K562 (cell line): ENCODE results near the gene TUBB4B. TPM values are rescaled to one million over a fixed set of nuclear protein-coding genes. Genes with fewer than 3 reads are reported as not detected.
A peak's percentile ranks its signal among the peaks of the same experiment; 100 is the strongest.

ENCODE experiments used
- BCOR ChIP-seq: fragments of 450-650 bp; IDR thresholded peaks from 2 replicates; pipeline ENCODE4 v1.6.1; 2016
- E2F1 ChIP-seq: sonication (generic); formaldehyde crosslinking; IDR thresholded peaks from 2 replicates; pipeline ENCODE4 v1.8.1; 2023; ENCODE audit warnings: mild to moderate bottlenecking, missing genetic modification reagents, moderate library complexity
- EGR1 ChIP-seq: fragments of 450-650 bp; conservative IDR thresholded peaks from 2 replicates; pipeline ENCODE4 v1.6.1; 2017; ENCODE audit warnings: mild to moderate bottlenecking
- FIP1L1 ChIP-seq: fragments of 200-400 bp; formaldehyde crosslinking; IDR thresholded peaks from 2 replicates; pipeline ENCODE4 v1.6.1; 2018; ENCODE audit warnings: mild to moderate bottlenecking, low read depth, low read length; ENCODE audit not compliant: poor library complexity, severe bottlenecking
- HNRNPUL1 ChIP-seq: fragments of 200-400 bp; formaldehyde crosslinking; IDR thresholded peaks from 2 replicates; pipeline ENCODE4 v1.6.1; 2017; ENCODE audit warnings: low read length
- L3MBTL2 ChIP-seq: fragments of 450-650 bp; IDR thresholded peaks from 2 replicates; pipeline ENCODE4 v1.6.1; 2016; ENCODE audit warnings: mild to moderate bottlenecking, moderate library complexity
- MCM2 ChIP-seq: fragments of 450-650 bp; IDR thresholded peaks from 2 replicates; pipeline ENCODE4 v1.6.1; 2017; ENCODE audit warnings: low read depth, mild to moderate bottlenecking
- NFATC3 ChIP-seq: fragments of 450-650 bp; IDR thresholded peaks from 2 replicates; pipeline ENCODE4 v1.6.1; 2017; ENCODE audit warnings: mild to moderate bottlenecking
- NUFIP1 ChIP-seq: fragments of 450-650 bp; IDR thresholded peaks from 2 replicates; pipeline ENCODE4 v1.6.1; 2018; ENCODE audit not compliant: partially characterized antibody
- RBFOX2 ChIP-seq: fragments of 200-400 bp; formaldehyde crosslinking; IDR thresholded peaks from 2 replicates; pipeline ENCODE4 v1.6.1; 2017; ENCODE audit warnings: low read depth, mild to moderate bottlenecking, low read length, moderate library complexity
- RBM25 ChIP-seq: fragments of 200-400 bp; formaldehyde crosslinking; IDR thresholded peaks from 2 replicates; pipeline ENCODE4 v1.6.1; 2018; ENCODE audit warnings: low read length, low read depth, moderate library complexity; ENCODE audit not compliant: severe bottlenecking
- SAFB ChIP-seq: fragments of 200-400 bp; formaldehyde crosslinking; IDR thresholded peaks from 2 replicates; pipeline ENCODE4 v1.6.1; 2017; ENCODE audit warnings: low read depth, low read length, borderline replicate concordance
- TEAD1 ChIP-seq, 2 experiments: fragments of 450-650 bp in 1 of 2; sonication (generic) in 1 of 2; formaldehyde crosslinking; IDR thresholded peaks; 2 replicates each; pipeline versions ENCODE4 v1.4.0 to v1.8.0; 2020 to 2022; ENCODE audit warnings: mild to moderate bottlenecking in 2 of 2, missing genetic modification reagents in 1 of 2
- ZZZ3 ChIP-seq: fragments of 450-650 bp; IDR thresholded peaks from 2 replicates; pipeline ENCODE4 v1.6.1; 2016; ENCODE audit warnings: antibody characterized with exemption, mild to moderate bottlenecking, moderate library complexity
- polyA plus RNA-seq, 8 experiments: library from polyadenylated mRNA; depleted of rRNA in 4 of 8; stranded (reverse) in 5 of 8; unstranded in 3 of 8; fragments of >200 nt; fragmentation: Nextera tagmentation in 2 of 8; fragmentation: Illumina TruSeq in 1 of 8; extraction: Ambion mirVana in 2 of 8; extraction: Trizol in 1 of 8; gene quantifications; 2 replicates each; pipeline versions ENCODE4 v1.2.1 to v1.2.3, GENCODE V29; 2011 to 2014; ENCODE audit warnings: inconsistent platforms in 1 of 8, missing spikeins in 1 of 8
- total RNA-seq, 7 experiments: library from RNA; depleted of rRNA in 6 of 7; stranded (reverse); fragments of >200 nt in 6 of 7; fragmentation: Illumina TruSeq in 2 of 7; extraction: Trizol in 2 of 7; gene quantifications; 2 replicates each; pipeline versions ENCODE4 v1.2.1 to v1.2.3, GENCODE V29; 2011 to 2021; ENCODE audit warnings: low replicate concordance in 1 of 7
- TF ChIP-seq, protein P1 (sequence below), 2 experiments: fragments of 150-350 bp in 1 of 2; IDR thresholded peaks; 2 replicates each; pipeline ENCODE4 v1.6.1; 2012 to 2016; ENCODE audit warnings: low read depth in 2 of 2, low read length in 2 of 2, mild to moderate bottlenecking in 1 of 2, moderate library complexity in 1 of 2
- TF ChIP-seq, protein P2 (sequence below), 3 experiments: fragments of 200-800 bp in 1 of 3; fragments of 250-450 bp in 1 of 3; fragments of 450-650 bp in 1 of 3; sonication (Bioruptor Pico) in 1 of 3; sonication (Bioruptor generic) in 1 of 3; formaldehyde crosslinking in 1 of 3; IDR thresholded peaks; 2 replicates each; pipeline versions ENCODE4 v1.6.1 to v1.8.0; 2016 to 2022; ENCODE audit warnings: mild to moderate bottlenecking in 2 of 3, missing genetic modification characterization in 2 of 3, missing compliant biosample characterization in 1 of 3, moderate library complexity in 1 of 3
- TF ChIP-seq, protein P3 (sequence below): sonication (generic); formaldehyde crosslinking; IDR thresholded peaks from 2 replicates; pipeline ENCODE4 v1.8.0; 2022; ENCODE audit warnings: mild to moderate bottlenecking, missing genetic modification reagents

Gene TUBB4B
- total and polyA plus RNA-seq, 9 of the 15 experiments (the other 6 are each of a cell fraction or from before 2014, with no cell fraction given), result 24.1 to 443 (median 268) TPM

- no peak for TF ChIP-seq E2F1 (CRISPR knock-in tag)
- TF ChIP-seq RBM25, result no peak
- TF ChIP-seq TEAD1 (CRISPR knock-in tag; IDR thresholded peaks at IDR 0.05), result 0 out of 4 replicates have a peak, but pooled peaks of 1 of the 2 experiments have one; percentile 12
- TF ChIP-seq NUFIP1, result no peak
- TF ChIP-seq, protein P1, sequence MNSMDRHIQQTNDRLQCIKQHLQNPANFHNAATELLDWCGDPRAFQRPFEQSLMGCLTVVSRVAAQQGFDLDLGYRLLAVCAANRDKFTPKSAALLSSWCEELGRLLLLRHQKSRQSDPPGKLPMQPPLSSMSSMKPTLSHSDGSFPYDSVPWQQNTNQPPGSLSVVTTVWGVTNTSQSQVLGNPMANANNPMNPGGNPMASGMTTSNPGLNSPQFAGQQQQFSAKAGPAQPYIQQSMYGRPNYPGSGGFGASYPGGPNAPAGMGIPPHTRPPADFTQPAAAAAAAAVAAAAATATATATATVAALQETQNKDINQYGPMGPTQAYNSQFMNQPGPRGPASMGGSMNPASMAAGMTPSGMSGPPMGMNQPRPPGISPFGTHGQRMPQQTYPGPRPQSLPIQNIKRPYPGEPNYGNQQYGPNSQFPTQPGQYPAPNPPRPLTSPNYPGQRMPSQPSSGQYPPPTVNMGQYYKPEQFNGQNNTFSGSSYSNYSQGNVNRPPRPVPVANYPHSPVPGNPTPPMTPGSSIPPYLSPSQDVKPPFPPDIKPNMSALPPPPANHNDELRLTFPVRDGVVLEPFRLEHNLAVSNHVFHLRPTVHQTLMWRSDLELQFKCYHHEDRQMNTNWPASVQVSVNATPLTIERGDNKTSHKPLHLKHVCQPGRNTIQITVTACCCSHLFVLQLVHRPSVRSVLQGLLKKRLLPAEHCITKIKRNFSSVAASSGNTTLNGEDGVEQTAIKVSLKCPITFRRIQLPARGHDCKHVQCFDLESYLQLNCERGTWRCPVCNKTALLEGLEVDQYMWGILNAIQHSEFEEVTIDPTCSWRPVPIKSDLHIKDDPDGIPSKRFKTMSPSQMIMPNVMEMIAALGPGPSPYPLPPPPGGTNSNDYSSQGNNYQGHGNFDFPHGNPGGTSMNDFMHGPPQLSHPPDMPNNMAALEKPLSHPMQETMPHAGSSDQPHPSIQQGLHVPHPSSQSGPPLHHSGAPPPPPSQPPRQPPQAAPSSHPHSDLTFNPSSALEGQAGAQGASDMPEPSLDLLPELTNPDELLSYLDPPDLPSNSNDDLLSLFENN (IDR thresholded peaks at IDR 0.05; ENCODE audit: low read depth in 2 of 2, low read length in 2 of 2), result no peak; a peak in 1 of 4 replicates
- TF ChIP-seq NFATC3, result no peak
- TF ChIP-seq, protein P2, sequence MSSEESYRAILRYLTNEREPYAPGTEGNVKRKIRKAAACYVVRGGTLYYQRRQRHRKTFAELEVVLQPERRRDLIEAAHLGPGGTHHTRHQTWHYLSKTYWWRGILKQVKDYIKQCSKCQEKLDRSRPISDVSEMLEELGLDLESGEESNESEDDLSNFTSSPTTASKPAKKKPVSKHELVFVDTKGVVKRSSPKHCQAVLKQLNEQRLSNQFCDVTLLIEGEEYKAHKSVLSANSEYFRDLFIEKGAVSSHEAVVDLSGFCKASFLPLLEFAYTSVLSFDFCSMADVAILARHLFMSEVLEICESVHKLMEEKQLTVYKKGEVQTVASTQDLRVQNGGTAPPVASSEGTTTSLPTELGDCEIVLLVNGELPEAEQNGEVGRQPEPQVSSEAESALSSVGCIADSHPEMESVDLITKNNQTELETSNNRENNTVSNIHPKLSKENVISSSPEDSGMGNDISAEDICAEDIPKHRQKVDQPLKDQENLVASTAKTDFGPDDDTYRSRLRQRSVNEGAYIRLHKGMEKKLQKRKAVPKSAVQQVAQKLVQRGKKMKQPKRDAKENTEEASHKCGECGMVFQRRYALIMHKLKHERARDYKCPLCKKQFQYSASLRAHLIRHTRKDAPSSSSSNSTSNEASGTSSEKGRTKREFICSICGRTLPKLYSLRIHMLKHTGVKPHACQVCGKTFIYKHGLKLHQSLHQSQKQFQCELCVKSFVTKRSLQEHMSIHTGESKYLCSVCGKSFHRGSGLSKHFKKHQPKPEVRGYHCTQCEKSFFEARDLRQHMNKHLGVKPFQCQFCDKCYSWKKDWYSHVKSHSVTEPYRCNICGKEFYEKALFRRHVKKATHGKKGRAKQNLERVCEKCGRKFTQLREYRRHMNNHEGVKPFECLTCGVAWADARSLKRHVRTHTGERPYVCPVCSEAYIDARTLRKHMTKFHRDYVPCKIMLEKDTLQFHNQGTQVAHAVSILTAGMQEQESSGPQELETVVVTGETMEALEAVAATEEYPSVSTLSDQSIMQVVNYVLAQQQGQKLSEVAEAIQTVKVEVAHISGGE (CRISPR knock-in tag; IDR thresholded peaks at IDR 0.05), result peak; percentile 80 to 98 (median 96)
- TF ChIP-seq HNRNPUL1, result no peak
- TF ChIP-seq ZZZ3, result no peak
- TF ChIP-seq, protein P3, sequence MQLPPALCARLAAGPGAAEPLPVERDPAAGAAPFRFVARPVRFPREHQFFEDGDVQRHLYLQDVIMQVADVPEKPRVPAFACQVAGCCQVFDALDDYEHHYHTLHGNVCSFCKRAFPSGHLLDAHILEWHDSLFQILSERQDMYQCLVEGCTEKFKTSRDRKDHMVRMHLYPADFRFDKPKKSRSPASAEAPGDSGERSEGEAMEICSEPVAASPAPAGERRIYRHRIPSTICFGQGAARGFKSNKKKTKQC (CRISPR knock-in tag), result peak; percentile 72; the same call in 1 of the 2 replicates
- TF ChIP-seq FIP1L1, result peak; percentile 54
- TF ChIP-seq EGR1, result peak; percentile 68; the same call in 1 of the 2 replicates
- TF ChIP-seq RBFOX2, result peak; percentile 84
- peak; percentile 20; the same call in 1 of the 2 replicates for TF ChIP-seq L3MBTL2
- TF ChIP-seq BCOR, result no peak
- no peak for TF ChIP-seq MCM2
- TF ChIP-seq SAFB, result peak; percentile 38; the same call in 1 of the 2 replicates
Measured at GRCh38 chr9:137223078-137223970, 17.8 kb upstream of the TUBB4B start (continued).
